Muscle of leg (tissue), 11 donors: ENCODE results near the gene SFTPB. TPM values are rescaled to one million over a fixed set of nuclear protein-coding genes. Genes with fewer than 3 reads are reported as not detected.

Experiments used
- DNase-seq: peaks from one replicate; pipeline ENCODE4 v3.0.0; 2013
- H3K27ac ChIP-seq: one replicate; pipeline ENCODE4 v1.5.1; 2013; ENCODE audit warnings: mild to moderate bottlenecking, low read length, control low read depth
- H3K27me3 ChIP-seq: one replicate; pipeline ENCODE4 v1.6.1; 2013; ENCODE audit warnings: low read length; ENCODE audit not compliant: control insufficient read depth, insufficient read depth
- H3K36me3 ChIP-seq: one replicate; pipeline ENCODE4 v1.6.1; 2013; ENCODE audit warnings: low read length; ENCODE audit not compliant: control insufficient read depth, insufficient read depth
- H3K4me1 ChIP-seq: one replicate; pipeline ENCODE4 v1.6.1; 2013; ENCODE audit warnings: low read length; ENCODE audit not compliant: control insufficient read depth, insufficient read depth
- H3K4me3 ChIP-seq: one replicate; pipeline ENCODE4 v1.5.1; 2013; ENCODE audit warnings: low read length, control low read depth
- H3K9me3 ChIP-seq: replicated peaks from 2 replicates; pipeline ENCODE4 v1.6.1; 2013; ENCODE audit warnings: low read depth, low read length; ENCODE audit not compliant: control insufficient read depth
- WGBS: methylation state at CpG from one replicate; pipeline ENCODE4 v1.1.5; 2013; ENCODE audit warnings: missing lambda C conversion rate; ENCODE audit not compliant: insufficient coverage; 5-methylcytosine and 5-hydroxymethylcytosine counted together
- polyA plus RNA-seq, 8 donors: library from polyadenylated mRNA; unstranded; fragments of 120-200 nt; gene quantifications; one replicate each; pipeline versions ENCODE4 v1.2.1 to v1.2.3, GENCODE V29; 2013; ENCODE audit warnings: inconsistent platforms in 1 of 8, low replicate concordance in 1 of 8; ENCODE audit not compliant: insufficient read length in 8 of 8, insufficient read depth in 1 of 8
- total RNA-seq: library from RNA; stranded (reverse); fragments of 120-200 nt; gene quantifications from one replicate; pipeline ENCODE4 v1.2.4, GENCODE V29; 2013

The SFTPB gene
- total and polyA plus RNA-seq, 9 donors: 0.07 to 16.1 (median 0.11) TPM; not detected in 6

DNA sequence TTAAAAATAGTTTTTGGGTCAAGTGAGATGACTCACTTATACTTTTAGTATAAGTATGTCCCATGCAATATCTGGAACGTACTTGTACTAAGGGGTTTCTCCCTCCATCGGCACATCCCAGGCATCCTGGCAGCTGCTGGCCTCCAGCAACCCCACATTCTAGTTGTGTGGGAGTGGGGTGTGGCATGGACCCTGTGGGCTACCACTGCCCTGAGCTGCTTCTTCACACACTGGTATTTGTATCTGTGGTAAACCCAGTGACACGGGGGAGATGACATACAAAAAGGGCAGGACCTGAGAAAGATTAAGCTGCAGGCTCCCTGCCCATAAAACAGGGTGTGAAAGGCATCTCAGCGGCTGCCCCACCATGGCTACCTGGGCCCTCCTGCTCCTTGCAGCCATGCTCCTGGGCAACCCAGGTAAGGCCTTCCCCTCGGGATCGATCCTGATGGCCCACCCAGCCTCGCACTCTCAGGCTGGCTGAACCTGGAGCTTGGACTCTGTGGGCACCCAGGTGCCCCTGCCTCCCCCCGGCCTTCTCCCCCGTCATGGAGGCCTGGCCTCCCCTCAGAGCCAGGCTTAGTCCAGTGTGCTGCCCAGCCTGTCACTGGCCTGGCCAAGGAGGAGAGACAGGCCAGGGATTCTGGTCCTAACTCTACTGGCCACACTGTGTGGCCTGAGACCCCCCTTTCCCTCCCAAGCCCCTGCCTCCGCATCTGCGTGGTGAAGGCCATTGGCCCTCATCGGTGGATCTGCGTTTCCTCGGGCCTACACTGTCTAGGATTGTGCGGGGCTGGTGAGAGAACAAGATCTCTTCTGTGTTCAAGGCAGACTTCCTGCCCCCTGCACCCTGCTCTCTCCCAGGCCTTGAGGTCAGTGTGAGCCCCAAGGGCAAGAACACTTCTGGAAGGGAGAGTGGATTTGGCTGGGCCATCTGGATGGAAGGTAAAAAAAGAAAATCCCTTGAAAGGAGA, 26.3 kb upstream of the SFTPB start, which contains the start of gene GNLY:
TSS of gene GNLY (plus strand) at position 307 of the 974 bp plus-strand sequence. CDS start at position 368, 61 bp downstream.
- no peak within 1 kb of the TSS for H3K27ac ChIP-seq
- H3K27me3 ChIP-seq: no peaks in the 10 kb centered on the region
- no peaks in the 10 kb centered on the region for H3K36me3 ChIP-seq
- peaks cover 3% of the 10 kb centered on the region for H3K4me1 ChIP-seq
- 87% methylated on average over 13 of the region's 15 CpGs for WGBS
- no peak for DNase-seq
- no peaks in the 10 kb centered on the region for H3K9me3 ChIP-seq
- H3K4me3 ChIP-seq: no peak within 1 kb of the TSS

GRCh38 chr2:85692039-85692645, 24.1 kb upstream of the SFTPB start:
- H3K36me3 ChIP-seq: no peaks in the 10 kb centered on the region
- DNase-seq: no peak
- no peaks in the 10 kb centered on the region for H3K4me1 ChIP-seq
- WGBS: 79% methylated on average over 2 of the region's 5 CpGs
- H3K27ac ChIP-seq: no peak overlapping the region
- no peak overlapping the region for H3K4me3 ChIP-seq
- no peaks in the 10 kb centered on the region for H3K9me3 ChIP-seq
- H3K27me3 ChIP-seq: peaks cover 4% of the 10 kb centered on the region

- H3K9me3 ChIP-seq: no peaks in the 10 kb centered on the region
- no peak for DNase-seq
- H3K27ac ChIP-seq: no peak overlapping the region
- H3K27me3 ChIP-seq: peaks cover 4% of the 10 kb centered on the region
- no peaks in the 10 kb centered on the region for H3K4me1 ChIP-seq
- H3K4me3 ChIP-seq: no peak overlapping the region
- WGBS: no CpG with 5 or more reads among the region's 4 CpGs
- no peaks in the 10 kb centered on the region for H3K36me3 ChIP-seq
These were observed 22.9 kb upstream of the SFTPB start for GRCh38 chr2:85690932-85691331.

DNA sequence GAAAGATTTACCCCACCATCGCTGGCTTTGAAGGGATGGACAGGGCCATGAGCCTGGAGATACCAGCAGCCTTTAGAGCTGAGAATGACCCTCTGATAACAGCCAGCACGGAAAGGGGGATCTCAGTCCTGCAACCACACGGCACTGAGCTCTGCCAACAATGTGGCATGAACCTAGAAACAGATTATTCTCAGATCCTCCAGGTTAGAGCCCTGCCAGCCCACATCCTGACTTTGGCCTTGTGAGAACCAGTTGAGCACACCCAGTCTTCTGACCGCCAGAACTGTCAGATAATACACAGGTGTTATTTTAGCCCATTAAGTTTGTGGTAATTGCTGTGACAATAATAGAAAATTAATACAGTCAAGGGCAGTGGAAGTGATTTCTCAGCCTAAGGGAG, 16.8 kb upstream of the SFTPB start:
- no peak overlapping the region for H3K27ac ChIP-seq
- no peaks in the 10 kb centered on the region for H3K36me3 ChIP-seq
- no peaks in the 10 kb centered on the region for H3K9me3 ChIP-seq
- no peak for DNase-seq
- no peaks in the 10 kb centered on the region for H3K4me1 ChIP-seq
- H3K4me3 ChIP-seq: no peak overlapping the region
- 67% methylated on average over 3 of the region's 4 CpGs for WGBS
- peaks cover 4% of the 10 kb centered on the region for H3K27me3 ChIP-seq

DNA sequence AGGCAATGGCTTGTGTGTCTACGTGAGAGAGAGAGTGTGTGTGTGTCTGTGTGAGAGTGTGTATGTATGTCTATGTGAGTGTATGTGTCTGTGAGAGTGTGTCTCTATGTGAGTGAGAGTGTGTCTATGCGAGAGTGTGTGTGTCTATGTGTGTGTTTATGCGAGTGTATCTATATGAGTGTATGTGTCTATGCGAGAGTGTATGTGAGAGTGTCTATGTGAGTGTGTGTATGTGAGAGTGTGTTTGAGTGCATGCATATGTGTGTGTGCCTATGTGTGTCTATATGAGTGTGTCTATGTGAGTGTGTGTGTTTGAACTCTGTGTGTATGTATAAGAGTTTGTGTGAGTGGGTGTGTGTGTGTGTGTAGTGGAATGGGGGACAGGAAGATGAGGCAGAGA, 16.4 kb upstream of the SFTPB start:
- Histone ChIP-seq H3K4me3 (no peak overlapping the region), H3K36me3 (no peaks in the 10 kb centered on the region), H3K27me3 (peaks cover 4% of the 10 kb centered on the region), H3K9me3 (no peaks in the 10 kb centered on the region), H3K4me1 (peaks cover under 1% of the 10 kb centered on the region), H3K27ac (no peak overlapping the region)
- no peak for DNase-seq
- 87% methylated on average over 4 of the region's 4 CpGs for WGBS

DNA sequence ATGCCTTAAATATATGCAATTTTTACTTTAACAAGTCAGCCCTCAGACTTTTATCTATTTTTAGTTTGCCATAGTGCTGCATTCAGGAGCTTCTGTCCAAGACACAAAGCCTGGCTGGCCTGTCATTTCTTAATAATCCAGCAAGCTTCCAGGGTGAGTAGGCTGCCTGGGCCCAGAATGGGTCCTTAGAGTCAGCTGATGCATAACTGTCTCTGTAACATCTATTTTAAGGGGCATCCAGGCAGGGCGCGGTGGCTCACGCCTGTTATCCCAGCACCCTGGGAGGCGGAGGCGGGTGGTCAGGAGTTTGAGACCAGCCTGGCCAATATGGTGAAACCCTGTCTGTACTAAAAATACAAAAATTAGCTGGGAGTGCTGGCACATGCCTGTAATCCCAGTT, 14.4 kb upstream of the SFTPB start:
- no peak for DNase-seq
- Histone ChIP-seq H3K27ac (no peak overlapping the region), H3K4me3 (no peak overlapping the region), H3K4me1 (peaks cover 11% of the 10 kb centered on the region), H3K9me3 (no peaks in the 10 kb centered on the region), H3K36me3 (no peaks in the 10 kb centered on the region), H3K27me3 (peaks cover 2% of the 10 kb centered on the region)
- 85% methylated on average over 3 of the region's 5 CpGs for WGBS

DNA sequence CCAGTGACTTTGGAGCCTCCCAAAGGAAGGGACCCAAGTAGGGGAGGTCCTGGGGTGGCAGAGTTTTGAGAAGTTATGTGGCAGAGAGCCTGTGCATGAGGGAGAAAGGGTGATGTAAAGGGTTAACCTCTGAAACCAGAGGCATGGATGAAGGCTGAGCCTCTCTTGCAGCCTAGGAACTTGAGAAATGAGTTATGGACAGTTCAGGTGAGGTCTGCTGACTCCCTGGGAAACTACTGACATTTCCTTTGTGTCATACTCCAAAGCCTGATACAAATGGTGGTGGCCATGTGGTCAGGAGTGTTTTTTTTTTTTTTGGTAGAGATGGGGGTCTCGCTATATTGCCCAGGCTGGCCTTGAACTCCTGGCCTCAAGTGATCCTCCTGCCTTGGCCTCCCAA, 13.8 kb upstream of the SFTPB start:
- no peak overlapping the region for H3K4me3 ChIP-seq
- no CpG with 5 or more reads among the region's 1 CpG for WGBS

GRCh38 chr2:85681372-85681763, 13.4 kb upstream of the SFTPB start:
- DNase-seq: no peak
- Histone ChIP-seq H3K4me1 (peaks cover 11% of the 10 kb centered on the region), H3K36me3 (no peaks in the 10 kb centered on the region), H3K9me3 (no peaks in the 10 kb centered on the region), H3K27me3 (no peaks in the 10 kb centered on the region), H3K4me3 (no peak overlapping the region), H3K27ac (no peak overlapping the region)
- 82% methylated on average over 5 of the region's 5 CpGs for WGBS

More for the DNA sequence above, 13.8 kb upstream of the SFTPB start:
- Histone ChIP-seq H3K27me3 (no peaks in the 10 kb centered on the region), H3K36me3 (no peaks in the 10 kb centered on the region), H3K27ac (no peak overlapping the region), H3K9me3 (no peaks in the 10 kb centered on the region), H3K4me1 (peaks cover 11% of the 10 kb centered on the region)
- DNase-seq: no peak

DNA sequence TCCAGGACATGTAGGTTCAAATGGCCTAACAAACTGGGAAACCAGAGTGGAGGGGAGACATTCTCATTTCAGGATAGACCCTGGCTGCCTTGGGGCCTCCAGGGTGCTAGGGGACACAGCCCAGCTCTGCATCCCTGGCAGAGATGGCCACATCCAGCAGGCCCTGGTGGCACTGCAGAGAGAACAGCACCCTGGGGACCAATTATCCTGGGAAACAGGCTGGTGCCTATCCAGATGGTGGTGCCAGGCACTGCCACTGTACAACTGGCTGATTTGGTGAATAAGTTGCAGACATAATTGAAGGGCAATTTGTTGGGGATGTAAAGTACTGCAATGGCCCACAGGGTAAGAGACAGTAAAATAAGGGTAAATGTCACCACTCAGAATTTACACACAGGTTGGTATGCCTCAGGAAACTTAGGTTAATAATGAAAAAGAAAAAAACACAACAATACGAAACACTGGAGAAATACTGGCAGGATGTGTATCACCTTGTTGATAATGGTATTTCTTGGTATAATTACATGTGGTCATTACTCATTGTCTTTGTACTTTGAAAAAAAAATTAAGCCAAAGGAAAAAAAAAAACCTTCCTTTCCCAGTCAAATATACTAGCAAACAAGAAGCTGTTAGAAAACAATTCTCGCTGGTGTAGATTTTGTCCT, 12.8 kb upstream of the SFTPB start:
- H3K27me3 ChIP-seq: no peaks in the 10 kb centered on the region
- DNase-seq: no peak
- H3K27ac ChIP-seq: no peak overlapping the region
- H3K36me3 ChIP-seq: no peaks in the 10 kb centered on the region
- H3K4me1 ChIP-seq: peaks cover 11% of the 10 kb centered on the region
- no peaks in the 10 kb centered on the region for H3K9me3 ChIP-seq
- no peak overlapping the region for H3K4me3 ChIP-seq
- 67% methylated on average over 1 of the region's 2 CpGs for whole genome bisulfite sequencing
